H7 (cell line): ENCODE results near the gene PTGES2. TPM values are rescaled to one million over a fixed set of nuclear protein-coding genes. Genes with fewer than 3 reads are reported as not detected.

Experiments
- total RNA-seq: library from RNA; depleted of rRNA; stranded (reverse); fragments of >200 nt; shearing (Covaris generic); gene quantifications from 2 replicates; pipeline ENCODE4 v1.2.3, GENCODE V29; 2014; rRNA removed

PTGES2 gene
- total RNA-seq, 1 experiment from 2014 or later, result 197 TPM

Other genes with a start within 250 kb of the PTGES2 start
- gene ST6GALNAC6, start 228.1 kb downstream of the PTGES2 start, total RNA-seq, result 30.6 and 37.4 TPM in 2 replicates
- 18.5 and 24.6 TPM in 2 replicates for gene ST6GALNAC4, start 210.7 kb downstream of the PTGES2 start, total RNA-seq
- 0.94 and 3.4 TPM in 2 replicates for gene PIP5KL1, start 197.0 kb downstream of the PTGES2 start, total RNA-seq
- gene DPM2, start 189.9 kb downstream of the PTGES2 start, total RNA-seq, result 38.3 and 45.6 TPM in 2 replicates
- gene EEIG1, start 146.7 kb downstream of the PTGES2 start, total RNA-seq, result 16.9 and 27.1 TPM in 2 replicates
- gene NAIF1, start 60.4 kb downstream of the PTGES2 start, total RNA-seq, result 10.3 and 12.3 TPM in 2 replicates
- 23.1 and 23.7 TPM in 2 replicates for gene SLC25A25, start 59.5 kb downstream of the PTGES2 start, total RNA-seq
- gene LCN2, start 21.7 kb upstream of the PTGES2 start, total RNA-seq, result 1.4 TPM in 1 of 2 replicates, not detected in the other
- gene BBLN, start 32.5 kb upstream of the PTGES2 start, total RNA-seq, result 121 and 130 TPM in 2 replicates
- 36.8 and 41.0 TPM in 2 replicates for gene CIZ1, start 63.8 kb upstream of the PTGES2 start, total RNA-seq
- gene DNM1, start 75.7 kb upstream of the PTGES2 start, total RNA-seq, result 16.9 and 35.0 TPM in 2 replicates
- gene GOLGA2, start 148.3 kb upstream of the PTGES2 start, total RNA-seq, result 34.4 and 48.7 TPM in 2 replicates
- gene SWI5, start 148.5 kb upstream of the PTGES2 start, total RNA-seq, result 36.3 and 53.3 TPM in 2 replicates
- gene TRUB2, start 194.7 kb upstream of the PTGES2 start, total RNA-seq, result 35.5 and 51.9 TPM in 2 replicates
- gene COQ4, start 195.1 kb upstream of the PTGES2 start, total RNA-seq, result 45.9 and 55.3 TPM in 2 replicates
- gene SLC27A4, start 212.8 kb upstream of the PTGES2 start, total RNA-seq, result 26.2 and 39.0 TPM in 2 replicates
- 74.3 and 99.6 TPM in 2 replicates for gene URM1, start 243.6 kb upstream of the PTGES2 start, total RNA-seq